ENCODE results near the gene MTHFD2L. TPM values are rescaled to one million over a fixed set of nuclear protein-coding genes. Genes with fewer than 3 reads are reported as not detected.

MTHFD2L gene
- total RNA-seq, 1 experiment from 2014 or later: 11.6 TPM

DNA sequence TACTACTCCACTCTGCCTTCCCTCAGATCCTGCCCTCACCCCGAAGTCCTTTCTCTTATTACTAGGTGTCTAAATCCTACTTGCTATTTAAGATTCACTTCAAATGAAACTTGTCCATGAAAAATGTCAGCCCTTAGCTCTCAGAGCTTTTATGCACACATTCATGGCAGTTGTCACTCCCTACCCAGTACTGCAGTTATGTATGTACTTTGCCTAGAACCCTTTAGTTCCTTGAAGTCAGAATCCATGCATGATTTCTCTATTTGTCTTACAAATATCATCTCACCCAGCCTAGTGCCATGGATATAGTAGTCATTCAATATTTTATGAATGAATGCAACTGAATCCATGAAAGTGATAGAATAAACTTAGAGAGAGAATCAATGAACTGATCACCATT, 147.1 kb downstream of the MTHFD2L start:
- Histone ChIP-seq H3K56ac (ENCODE audit: insufficient read length, low read depth, low read length) (no peak overlapping the region), H2BK20ac (ENCODE audit: low read depth, low read length, poor library complexity, severe bottlenecking) (no peak overlapping the region), H3K4me1 (ENCODE audit: insufficient read depth, low read length) (no peaks in the 10 kb centered on the region), H2AK5ac (ENCODE audit: insufficient read length, low read length) (no peak overlapping the region), H3T11ph (ENCODE audit: low read length) (no peak overlapping the region), H2BK5ac (ENCODE audit: insufficient read length, low read length) (no peak overlapping the region), H3K14ac (ENCODE audit: insufficient read depth, low read length) (no peak overlapping the region), H3K27ac (ENCODE audit: insufficient read length, low read depth, low read length) (no peak overlapping the region), H4K20me1 (ENCODE audit: control insufficient read depth, insufficient read depth, insufficient read length) (no peaks in the 10 kb centered on the region), H3K23ac (ENCODE audit: insufficient read length, low read depth, low read length) (no peak overlapping the region), H3K4me2 (ENCODE audit: insufficient read depth, insufficient read length, low read length) (no peak overlapping the region), H3K79me2 (ENCODE audit: insufficient read depth, low read length) (no peaks in the 10 kb centered on the region), H3K79me1 (ENCODE audit: insufficient read depth, low read depth, low read length, poor library complexity, severe bottlenecking) (no peaks in the 10 kb centered on the region), H3K27me3 (ENCODE audit: insufficient read depth, low read length) (no peaks in the 10 kb centered on the region), H4K5ac (ENCODE audit: insufficient read length, low read depth, low read length) (no peak overlapping the region), H4K91ac (ENCODE audit: insufficient read length, low read depth, low read length) (no peak overlapping the region), H2BK12ac (ENCODE audit: insufficient read length, low read depth, low read length) (no peak overlapping the region), H2AFZ (ENCODE audit: low read length) (no peak overlapping the region), H3K9me3 (ENCODE audit: control insufficient read depth, low read depth, low read length) (no peaks in the 10 kb centered on the region), H2BK120ac (ENCODE audit: low read depth, low read length, poor library complexity, severe bottlenecking) (no peak overlapping the region), H3K9ac (ENCODE audit: extremely low read depth, insufficient read length, low read length) (no peak overlapping the region), H4K8ac (replicated peaks; ENCODE audit: insufficient read length, low read depth, low read length) (no peak overlapping the region), H3K18ac (ENCODE audit: insufficient read length, low read depth, low read length) (no peak overlapping the region), H3K4ac (ENCODE audit: low read depth, low read length) (no peak overlapping the region), H3K23me2 (ENCODE audit: insufficient read length, low read depth, low read length, poor library complexity, severe bottlenecking) (no peaks in the 10 kb centered on the region), H2BK15ac (ENCODE audit: low read depth, low read length) (no peak overlapping the region)
- TF ChIP-seq, protein P1, sequence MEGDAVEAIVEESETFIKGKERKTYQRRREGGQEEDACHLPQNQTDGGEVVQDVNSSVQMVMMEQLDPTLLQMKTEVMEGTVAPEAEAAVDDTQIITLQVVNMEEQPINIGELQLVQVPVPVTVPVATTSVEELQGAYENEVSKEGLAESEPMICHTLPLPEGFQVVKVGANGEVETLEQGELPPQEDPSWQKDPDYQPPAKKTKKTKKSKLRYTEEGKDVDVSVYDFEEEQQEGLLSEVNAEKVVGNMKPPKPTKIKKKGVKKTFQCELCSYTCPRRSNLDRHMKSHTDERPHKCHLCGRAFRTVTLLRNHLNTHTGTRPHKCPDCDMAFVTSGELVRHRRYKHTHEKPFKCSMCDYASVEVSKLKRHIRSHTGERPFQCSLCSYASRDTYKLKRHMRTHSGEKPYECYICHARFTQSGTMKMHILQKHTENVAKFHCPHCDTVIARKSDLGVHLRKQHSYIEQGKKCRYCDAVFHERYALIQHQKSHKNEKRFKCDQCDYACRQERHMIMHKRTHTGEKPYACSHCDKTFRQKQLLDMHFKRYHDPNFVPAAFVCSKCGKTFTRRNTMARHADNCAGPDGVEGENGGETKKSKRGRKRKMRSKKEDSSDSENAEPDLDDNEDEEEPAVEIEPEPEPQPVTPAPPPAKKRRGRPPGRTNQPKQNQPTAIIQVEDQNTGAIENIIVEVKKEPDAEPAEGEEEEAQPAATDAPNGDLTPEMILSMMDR (conservative IDR thresholded peaks at IDR 0.05): no peak
- Mint-ChIP-seq H3K9me3 (no peaks in the 10 kb centered on the region), H3K4me3 (no peak overlapping the region), H3K27me3 (ENCODE audit: low read depth) (no peaks in the 10 kb centered on the region), H3K4me1 (no peaks in the 10 kb centered on the region), H3K27ac (no peak overlapping the region), H3K36me3 (ENCODE audit: insufficient read depth in 1 of 3, low read depth in 3 of 3) (no peaks in the 10 kb centered on the region)
- DNase-seq: no peak
- WGBS (ENCODE audit: extremely low coverage, insufficient read length, low lambda C conversion rate): no CpG with 5 or more reads among the region's 1 CpG

All from H9 (cell line).